DOHH2 (cell line): ENCODE results near the gene ASB13.

ENCODE experiments used
- H3F3A ChIP-seq: fragments of 200-600 bp; sonication (generic), shearing (Covaris generic); 2 replicates; pipeline ENCODE4 v1.6.0; 2016; ENCODE audit warnings: antibody characterized with exemption, mild to moderate bottlenecking; ENCODE audit not compliant: control insufficient read depth, insufficient read depth
- H3K27ac ChIP-seq: fragments of 200-600 bp; sonication (generic); 2 replicates; pipeline ENCODE4 v1.5.1; 2014; ENCODE audit warnings: low read depth, mild to moderate bottlenecking, low read length, moderate library complexity
- H3K27me3 ChIP-seq: fragments of 200-600 bp; sonication (generic); 2 replicates; pipeline ENCODE4 v1.6.1; 2014; ENCODE audit warnings: mild to moderate bottlenecking, low read length, mixed read lengths; ENCODE audit not compliant: control insufficient read depth
- H3K36me3 ChIP-seq: fragments of 200-600 bp; sonication (generic); 2 replicates; pipeline ENCODE4 v1.6.1; 2014; ENCODE audit warnings: mild to moderate bottlenecking, low read length, moderate library complexity, mixed read lengths; ENCODE audit not compliant: control insufficient read depth
- H3K4me1 ChIP-seq: fragments of 200-600 bp; sonication (generic); 2 replicates; pipeline ENCODE4 v1.6.1; 2014; ENCODE audit warnings: mild to moderate bottlenecking, low read length, mixed read lengths; ENCODE audit not compliant: control insufficient read depth
- H3K4me2 ChIP-seq: fragments of 200-600 bp; sonication (generic); 2 replicates; pipeline ENCODE4 v1.6.0; 2014; ENCODE audit warnings: mild to moderate bottlenecking, low read length, moderate library complexity
- H3K4me3 ChIP-seq: fragments of 200-600 bp; sonication (generic); 2 replicates; pipeline ENCODE4 v1.5.1; 2014; ENCODE audit warnings: mild to moderate bottlenecking, low read length, mixed read lengths
- H3K79me2 ChIP-seq: fragments of 200-600 bp; sonication (generic); 2 replicates; pipeline ENCODE4 v1.6.1; 2014; ENCODE audit warnings: mild to moderate bottlenecking, low read length, mixed read lengths; ENCODE audit not compliant: control insufficient read depth
- H3K9me2 ChIP-seq: fragments of 200-600 bp; sonication (generic); replicated peaks from 2 replicates; pipeline ENCODE4 v1.6.1; 2014; ENCODE audit warnings: mild to moderate bottlenecking, low read length, mixed read lengths; ENCODE audit not compliant: control insufficient read depth
- H3K9me3 ChIP-seq: fragments of 200-600 bp; sonication (generic); 2 replicates; pipeline ENCODE4 v1.6.1; 2014; ENCODE audit warnings: antibody characterized with exemption, low read length, mixed read lengths; ENCODE audit not compliant: control insufficient read depth, insufficient read depth
- H4K20me1 ChIP-seq: fragments of 200-600 bp; sonication (generic); 2 replicates; pipeline ENCODE4 v1.6.0; 2014; ENCODE audit warnings: low read depth, mild to moderate bottlenecking, antibody characterized with exemption, low read length, moderate library complexity; ENCODE audit not compliant: control insufficient read depth, insufficient read depth
- EZH2phosphoT487 ChIP-seq: fragments of 200-600 bp; sonication (generic); IDR thresholded peaks from 2 replicates; pipeline ENCODE4 v1.6.1; 2017; ENCODE audit warnings: borderline replicate concordance, mild to moderate bottlenecking, antibody characterized with exemption, low read length, moderate library complexity, mixed read lengths
- TF ChIP-seq, protein P1 (sequence below): fragments of 200-600 bp; sonication (generic); IDR thresholded peaks from one replicate; pipeline ENCODE4 v1.5.1; 2014; ENCODE audit warnings: antibody characterized with exemption, mild to moderate bottlenecking, low read depth, low read length; ENCODE audit not compliant: poor library complexity, severe bottlenecking

The ASB13 gene

DNA sequence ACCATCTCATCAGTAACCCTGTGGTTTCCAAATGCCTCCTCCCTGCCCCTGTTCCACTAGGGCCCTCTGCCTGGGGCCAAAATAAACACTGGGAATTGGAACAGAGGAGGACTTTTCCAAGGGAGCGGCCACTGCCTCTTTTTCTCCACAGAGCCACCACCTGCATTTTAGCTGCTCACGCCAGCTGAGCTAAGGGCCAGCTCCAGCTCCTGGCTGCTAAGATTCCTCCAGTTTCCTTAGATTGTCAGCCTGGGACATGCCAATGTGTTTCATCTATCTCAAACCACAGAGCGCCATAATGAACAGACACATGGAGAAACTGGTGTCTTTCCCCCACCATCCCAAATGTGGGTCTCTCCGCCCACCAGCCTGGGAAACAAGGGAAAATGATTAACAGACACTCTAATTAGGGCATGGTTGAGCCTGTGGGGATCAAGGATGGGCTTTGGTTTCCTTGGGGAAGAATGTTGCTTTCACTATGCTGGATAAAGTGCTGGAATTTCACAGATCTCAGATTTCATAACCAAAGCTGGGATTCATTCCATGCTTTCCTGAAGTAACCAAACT lies 52.2 kb downstream of the ASB13 start:
- H3F3A ChIP-seq, result no peaks in the 10 kb centered on the region
- no peaks in the 10 kb centered on the region for H3K36me3 ChIP-seq
- H3K9me3 ChIP-seq, result no peaks in the 10 kb centered on the region
- no peak for TF ChIP-seq EZH2phosphoT487
- H4K20me1 ChIP-seq, result no peaks in the 10 kb centered on the region
- H3K27ac ChIP-seq, result no peak overlapping the region
- no peaks in the 10 kb centered on the region for H3K4me1 ChIP-seq
- no peak overlapping the region for H3K4me2 ChIP-seq
- no peaks in the 10 kb centered on the region for H3K9me2 ChIP-seq
- H3K27me3 ChIP-seq, result peaks cover 18% of the 10 kb centered on the region; the same call in 1 of the 2 replicates
- H3K79me2 ChIP-seq, result no peaks in the 10 kb centered on the region
- no peak overlapping the region for H3K4me3 ChIP-seq

DNA sequence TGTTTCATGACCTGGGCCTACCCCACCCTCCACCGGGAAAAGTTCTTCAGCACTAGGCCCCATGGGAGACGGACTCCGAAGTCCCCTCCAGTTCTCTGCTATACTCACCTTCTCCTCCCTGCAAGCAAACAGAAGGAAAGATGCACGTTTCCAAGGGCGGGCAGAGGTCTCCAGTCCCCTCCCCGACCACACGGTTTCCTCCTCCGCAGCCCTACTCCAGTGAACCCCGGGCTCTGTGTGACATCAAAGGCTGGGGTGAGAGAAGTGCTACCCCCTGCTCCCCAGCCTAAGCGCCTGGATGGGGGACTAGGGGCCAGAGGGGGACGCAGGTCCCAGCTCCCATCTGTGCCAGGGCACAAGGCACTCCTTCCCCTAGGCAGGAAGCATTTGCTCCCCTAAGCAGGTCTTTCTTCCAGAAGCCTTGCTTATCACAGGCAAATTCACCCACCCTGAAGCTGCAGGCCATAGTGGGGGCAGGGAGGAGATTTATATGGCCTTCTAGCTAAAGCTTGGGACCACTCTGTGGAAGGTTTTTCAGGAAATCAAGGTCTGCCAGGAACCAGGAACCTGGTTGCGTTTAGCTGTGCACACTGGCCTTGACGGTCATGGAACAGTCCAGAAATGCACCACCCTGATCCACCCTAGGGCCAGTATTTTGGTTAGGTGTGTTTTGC lies 52.8 kb downstream of the ASB13 start:
- no peaks in the 10 kb centered on the region for H4K20me1 ChIP-seq
- peaks cover 20% of the 10 kb centered on the region; the same call in 1 of the 2 replicates for H3K27me3 ChIP-seq
- no peak overlapping the region for H3K27ac ChIP-seq
- H3K9me2 ChIP-seq, result no peaks in the 10 kb centered on the region
- H3K4me2 ChIP-seq, result no peak overlapping the region
- TF ChIP-seq EZH2phosphoT487, result no peak
- TF ChIP-seq, protein P1, sequence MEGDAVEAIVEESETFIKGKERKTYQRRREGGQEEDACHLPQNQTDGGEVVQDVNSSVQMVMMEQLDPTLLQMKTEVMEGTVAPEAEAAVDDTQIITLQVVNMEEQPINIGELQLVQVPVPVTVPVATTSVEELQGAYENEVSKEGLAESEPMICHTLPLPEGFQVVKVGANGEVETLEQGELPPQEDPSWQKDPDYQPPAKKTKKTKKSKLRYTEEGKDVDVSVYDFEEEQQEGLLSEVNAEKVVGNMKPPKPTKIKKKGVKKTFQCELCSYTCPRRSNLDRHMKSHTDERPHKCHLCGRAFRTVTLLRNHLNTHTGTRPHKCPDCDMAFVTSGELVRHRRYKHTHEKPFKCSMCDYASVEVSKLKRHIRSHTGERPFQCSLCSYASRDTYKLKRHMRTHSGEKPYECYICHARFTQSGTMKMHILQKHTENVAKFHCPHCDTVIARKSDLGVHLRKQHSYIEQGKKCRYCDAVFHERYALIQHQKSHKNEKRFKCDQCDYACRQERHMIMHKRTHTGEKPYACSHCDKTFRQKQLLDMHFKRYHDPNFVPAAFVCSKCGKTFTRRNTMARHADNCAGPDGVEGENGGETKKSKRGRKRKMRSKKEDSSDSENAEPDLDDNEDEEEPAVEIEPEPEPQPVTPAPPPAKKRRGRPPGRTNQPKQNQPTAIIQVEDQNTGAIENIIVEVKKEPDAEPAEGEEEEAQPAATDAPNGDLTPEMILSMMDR, result no peak
- no peaks in the 10 kb centered on the region for H3F3A ChIP-seq
- H3K4me1 ChIP-seq, result no peaks in the 10 kb centered on the region
- H3K9me3 ChIP-seq, result no peaks in the 10 kb centered on the region
- no peaks in the 10 kb centered on the region for H3K79me2 ChIP-seq
- H3K4me3 ChIP-seq, result no peak overlapping the region
- H3K36me3 ChIP-seq, result no peaks in the 10 kb centered on the region

DNA sequence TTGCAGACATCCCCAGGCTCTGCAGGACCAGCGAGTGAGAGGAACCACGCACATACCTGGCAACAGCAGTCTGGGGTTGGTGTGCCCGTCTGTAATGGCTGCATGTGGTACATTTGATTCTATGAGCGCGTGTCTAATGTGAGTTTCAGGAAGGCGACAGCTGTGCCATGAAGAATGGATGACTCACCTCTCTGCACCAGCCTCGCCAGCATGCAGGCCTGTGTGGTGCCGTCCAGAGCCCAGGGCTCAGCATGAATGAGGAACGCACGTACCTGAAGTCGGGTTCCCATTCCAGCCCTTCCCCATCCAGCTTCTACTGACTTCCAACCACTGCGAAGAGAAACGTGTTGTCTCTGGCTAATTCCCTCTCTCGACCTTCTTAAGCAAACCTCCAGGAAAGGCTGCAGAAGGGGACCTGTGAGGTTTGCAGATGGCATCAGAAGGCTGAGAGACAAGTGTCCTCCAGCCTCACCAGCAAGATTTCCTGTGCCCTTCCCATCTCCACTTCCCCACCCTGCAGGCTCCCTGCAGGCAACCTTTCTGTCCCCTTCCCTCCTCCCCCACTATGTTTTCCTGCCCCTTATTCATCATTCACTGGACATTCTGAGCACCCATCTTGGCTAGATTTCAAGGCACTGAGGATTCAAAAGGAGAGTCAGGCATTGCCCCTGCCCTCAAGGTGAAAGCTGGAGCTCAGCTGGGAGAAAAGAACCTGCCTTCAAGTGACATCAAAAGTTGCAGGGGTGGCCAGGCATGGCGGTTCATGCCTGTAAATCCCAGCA lies 54.3 kb downstream of the ASB13 start:
- Histone ChIP-seq H3K9me2 (no peaks in the 10 kb centered on the region), H3F3A (no peaks in the 10 kb centered on the region), H3K27me3 (peaks cover 25% of the 10 kb centered on the region), H3K36me3 (no peaks in the 10 kb centered on the region), H3K4me1 (no peaks in the 10 kb centered on the region), H4K20me1 (no peaks in the 10 kb centered on the region), H3K27ac (no peak overlapping the region), H3K4me2 (no peak overlapping the region), H3K79me2 (no peaks in the 10 kb centered on the region), H3K4me3 (no peak overlapping the region), H3K9me3 (no peaks in the 10 kb centered on the region)
- TF ChIP-seq EZH2phosphoT487, result no peak
- TF ChIP-seq, protein P1, result no peak
